ENCODE measurements around the gene ITPA.

ITPA gene

GRCh38 chr20:3235666-3236324 lies 26.5 kb downstream of the ITPA start:
- no peak for DNase-seq (ENCODE audit: low read depth, low spot score)
- in situ Hi-C loops (cut with HindIII; ENCODE audit: low sequenced_read_pairs): no loop called here
- no peak overlapping the region for H3K4me3 ChIP-seq (ENCODE audit: low read depth, low read length)
- TF ChIP-seq CTCF (IDR thresholded peaks at IDR 0.05; ENCODE audit: low read depth, low read length): no peak

- TF ChIP-seq CTCF (IDR thresholded peaks at IDR 0.05; ENCODE audit: low read depth, low read length): no peak
- H3K4me3 ChIP-seq (ENCODE audit: low read depth, low read length): no peak overlapping the region
- in situ Hi-C loops (cut with HindIII; ENCODE audit: low sequenced_read_pairs): no loop called here
- no peak for DNase-seq (ENCODE audit: low read depth, low spot score)
These were observed 28.0 kb downstream of the ITPA start for GRCh38 chr20:3237011-3237957.

- no peak for DNase-seq (ENCODE audit: low read depth, low spot score)
- H3K4me3 ChIP-seq (ENCODE audit: low read depth, low read length): peak overlapping the region; percentile 59
- in situ Hi-C loops (cut with HindIII; ENCODE audit: low sequenced_read_pairs): no loop called here
These were observed 28.8 kb downstream of the ITPA start for GRCh38 chr20:3237958-3238615.

GRCh38 chr20:3238616-3239025 lies 29.3 kb downstream of the ITPA start:
- no peak for TF ChIP-seq CTCF (IDR thresholded peaks at IDR 0.05; ENCODE audit: low read depth, low read length)
- in situ Hi-C loops (cut with HindIII; ENCODE audit: low sequenced_read_pairs): no loop called here
- no peak for DNase-seq (ENCODE audit: low read depth, low spot score)
- H3K4me3 ChIP-seq (ENCODE audit: low read depth, low read length): peak overlapping the region; percentile 59

More at GRCh38 chr20:3237958-3238615, 28.8 kb downstream of the ITPA start:
- TF ChIP-seq CTCF (IDR thresholded peaks at IDR 0.05; ENCODE audit: low read depth, low read length): no peak

GRCh38 chr20:3239026-3239866 lies 29.9 kb downstream of the ITPA start, which contains the start of gene SLC4A11:
SLC4A11 (minus strand) TSS chr20:3239190; CDS start chr20:3239137, 53 bp downstream.
- H3K4me3 ChIP-seq (ENCODE audit: low read depth, low read length): peak within 1 kb of the TSS; percentile 59
- peak; percentile 59 for DNase-seq (ENCODE audit: low read depth, low spot score)
- no peak for TF ChIP-seq CTCF (IDR thresholded peaks at IDR 0.05; ENCODE audit: low read depth, low read length)
- in situ Hi-C loops (cut with HindIII; ENCODE audit: low sequenced_read_pairs): no loop called here

Measured in astrocyte of the spinal cord (primary cell).